Myocyte (in vitro differentiated cells): ENCODE measurements around the gene TOP3A. TPM values are rescaled to one million over a fixed set of nuclear protein-coding genes. Genes with fewer than 3 reads are reported as not detected.
"Not testable (repeated sequence)": the region's sequence is repeated elsewhere in the genome, so short reads cannot be mapped to it uniquely, and the experiment has no call there.

ENCODE experiments used
- DNase-seq: peaks from one replicate; pipeline ENCODE4 v3.0.0-alpha.2; 2012; ENCODE audit warnings: low read depth
- total RNA-seq: library from RNA; depleted of rRNA; stranded (reverse); fragments of >200 nt; gene quantifications from 2 replicates; pipeline ENCODE4 v1.2.3, GENCODE V29; 2014

Gene TOP3A
- total RNA-seq, 1 donor from 2014 or later, result 35.8 TPM

- DNase-seq, result no peak
Observed at GRCh38 chr17:18324140-18325050, 9.6 kb upstream of the TOP3A start.

GRCh38 chr17:18323507-18324139 is 8.8 kb upstream of the TOP3A start:
- no peak for DNase-seq

DNA sequence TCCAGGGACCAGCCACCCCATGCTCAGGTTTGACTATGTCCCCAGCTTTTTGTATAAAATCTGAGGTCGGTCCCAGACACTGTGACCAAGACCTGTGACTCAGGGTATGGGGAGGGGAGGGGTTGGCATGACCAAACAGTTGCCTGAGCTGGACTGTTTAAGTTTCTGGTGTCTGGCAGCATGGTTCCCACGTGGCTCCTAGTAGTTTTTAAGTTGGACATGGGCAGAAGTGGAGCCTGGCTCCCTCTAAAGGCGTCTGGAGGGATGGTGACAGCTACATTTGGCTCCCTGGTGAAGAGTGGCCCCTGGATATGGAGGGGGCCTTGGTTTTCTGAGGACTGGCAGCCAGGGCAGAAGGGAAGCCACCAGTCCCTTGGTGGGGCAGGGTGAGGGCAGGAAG is 8.2 kb upstream of the TOP3A start:
- no peak for DNase-seq

- DNase-seq, result no peak
Observed at GRCh38 chr17:18322522-18322921, 7.7 kb upstream of the TOP3A start.

- DNase-seq, result no peak
Observed at GRCh38 chr17:18321309-18321708, 6.5 kb upstream of the TOP3A start.

DNA sequence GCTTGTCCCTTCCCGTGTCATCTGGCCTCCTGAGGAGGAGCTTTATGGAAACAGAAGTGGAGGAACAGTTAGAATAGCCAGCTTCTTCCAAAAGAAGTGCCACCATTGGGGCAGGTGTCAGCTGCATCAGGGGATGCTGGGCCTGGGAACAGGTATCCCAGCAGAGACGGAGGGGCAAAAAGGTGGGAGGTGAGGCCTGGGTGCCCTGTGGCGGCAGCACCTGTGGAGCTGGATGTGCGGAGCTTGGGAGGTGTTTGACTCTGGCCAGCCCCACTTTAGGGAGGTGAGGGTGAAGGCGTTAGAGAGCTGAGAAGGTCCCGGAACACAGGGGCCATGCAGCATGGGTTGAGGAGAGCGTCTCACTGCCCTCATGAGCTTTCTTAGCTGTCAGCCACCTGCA is 5.5 kb upstream of the TOP3A start:
- DNase-seq, result no peak

DNA sequence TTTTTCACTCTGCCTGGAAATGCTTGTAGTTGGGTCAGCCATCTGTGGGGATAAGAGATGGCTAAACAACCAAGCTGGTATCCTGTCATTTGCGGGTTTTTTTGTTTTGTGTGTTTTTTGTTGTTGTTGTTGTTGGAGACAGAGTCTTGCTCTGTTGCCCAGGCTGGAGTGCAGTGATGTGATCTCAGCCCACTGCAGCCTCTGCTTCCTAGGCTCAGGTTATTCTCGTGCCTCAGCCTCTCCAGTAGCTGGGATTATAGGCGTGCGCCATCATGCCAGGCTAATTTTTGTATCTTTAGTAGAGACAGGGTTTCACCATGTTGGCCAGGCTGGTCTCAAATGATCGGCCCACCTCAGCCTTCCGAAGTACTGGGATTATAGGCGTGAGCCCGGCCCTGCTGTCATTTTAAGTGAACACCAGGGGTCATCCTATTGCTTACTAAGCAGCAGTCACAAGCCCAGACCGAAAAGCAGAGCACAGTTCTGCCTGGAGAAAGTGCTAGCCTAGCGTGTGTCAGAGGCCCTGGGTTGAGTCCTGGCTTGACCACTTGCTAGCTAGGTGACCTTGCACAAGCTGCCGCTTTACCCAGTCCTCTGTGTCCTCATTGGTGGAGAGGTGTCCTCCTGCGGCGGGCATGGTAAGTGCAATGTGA is 4.9 kb upstream of the TOP3A start:
- DNase-seq, result peak; percentile 25

- DNase-seq, result no peak
Observed at GRCh38 chr17:18318771-18319450, 4.1 kb upstream of the TOP3A start.

DNA sequence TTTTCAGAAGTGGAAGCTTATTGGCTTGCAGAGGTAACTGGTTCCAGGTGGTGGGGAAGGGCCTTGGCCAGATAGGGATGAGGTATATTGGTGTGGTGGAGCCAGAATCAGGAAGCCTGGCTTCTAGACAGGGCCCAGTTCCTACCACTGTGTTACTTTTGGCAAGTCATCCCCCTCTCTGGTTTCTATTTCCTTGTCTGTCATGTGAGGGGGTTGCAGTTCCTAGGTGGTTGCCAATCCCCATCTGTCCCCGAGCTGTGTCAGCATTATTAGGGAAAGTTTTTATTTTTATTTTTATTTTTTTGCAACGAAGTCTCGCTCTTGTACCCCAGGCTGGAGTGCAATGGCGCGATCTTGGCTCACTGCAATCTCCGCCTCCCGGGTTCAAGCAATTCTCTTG is 3.3 kb upstream of the TOP3A start:
- no peak for DNase-seq

DNA sequence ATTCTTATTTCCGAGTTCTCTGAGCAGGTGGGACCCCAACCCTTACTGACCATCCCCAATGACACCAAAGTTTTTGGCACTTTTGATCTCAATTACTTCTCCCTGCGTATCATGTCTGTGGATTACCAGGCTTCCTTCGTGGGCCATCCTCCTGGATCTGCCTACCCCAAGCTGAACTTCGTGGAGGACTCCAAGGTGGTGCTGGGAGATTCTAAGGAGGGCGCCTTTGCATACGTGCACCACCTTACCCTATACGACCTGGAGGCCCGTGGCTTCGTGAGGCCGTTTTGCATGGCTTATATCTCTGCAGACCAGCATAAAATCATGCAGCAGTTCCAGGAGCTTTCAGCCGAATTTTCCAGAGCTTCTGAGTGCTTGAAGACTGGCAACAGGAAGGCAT is 1.2 kb upstream of the TOP3A start:
- no peak for DNase-seq

GRCh38 chr17:18315562-18315922 is 748 bp upstream of the TOP3A start:
- DNase-seq, result no peak

GRCh38 chr17:18314059-18314730 is 599 bp downstream of the TOP3A start:
- DNase-seq, result peak; percentile 24

- DNase-seq, result no peak
Observed at GRCh38 chr17:18309202-18309601, 5.6 kb downstream of the TOP3A start.

- not testable (repeated sequence) for DNase-seq
Observed at GRCh38 chr17:18303206-18303605, 11.6 kb downstream of the TOP3A start.

DNA sequence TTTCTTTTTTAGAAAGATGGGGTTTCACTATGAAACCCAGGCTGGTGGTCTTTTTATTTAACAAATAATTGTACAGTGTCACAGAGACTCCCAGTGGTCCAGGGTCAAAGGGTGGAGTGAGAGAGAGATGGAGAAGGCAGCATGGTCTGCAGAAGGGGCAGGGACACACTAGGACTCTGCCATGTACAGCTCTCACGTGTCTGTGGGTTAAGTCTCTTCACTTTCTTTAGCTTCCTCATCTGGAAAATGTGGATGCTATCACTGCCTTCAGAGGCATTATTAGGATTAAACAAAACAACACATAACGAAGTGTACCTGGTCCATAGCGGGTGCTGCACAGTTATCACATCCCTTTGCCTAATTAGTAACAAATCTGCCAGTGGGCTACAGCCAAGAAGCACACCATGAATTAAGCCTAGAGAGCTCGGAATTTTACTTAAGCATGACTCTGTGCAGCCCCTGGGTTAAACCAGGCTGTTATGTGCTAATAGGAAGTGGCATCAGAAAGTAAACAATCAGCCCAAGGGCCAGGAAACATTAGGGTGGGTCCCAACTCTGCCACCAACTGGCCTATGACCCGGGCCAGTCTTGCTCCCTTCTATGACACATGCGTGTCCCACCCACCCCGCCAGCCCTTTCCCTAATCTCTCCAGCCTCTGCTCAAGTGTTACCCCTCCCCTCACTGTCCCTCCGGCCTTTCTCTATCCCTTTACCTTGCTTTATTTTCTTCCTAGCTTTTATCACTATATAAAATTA is 13.9 kb downstream of the TOP3A start:
- DNase-seq, result no peak

DNA sequence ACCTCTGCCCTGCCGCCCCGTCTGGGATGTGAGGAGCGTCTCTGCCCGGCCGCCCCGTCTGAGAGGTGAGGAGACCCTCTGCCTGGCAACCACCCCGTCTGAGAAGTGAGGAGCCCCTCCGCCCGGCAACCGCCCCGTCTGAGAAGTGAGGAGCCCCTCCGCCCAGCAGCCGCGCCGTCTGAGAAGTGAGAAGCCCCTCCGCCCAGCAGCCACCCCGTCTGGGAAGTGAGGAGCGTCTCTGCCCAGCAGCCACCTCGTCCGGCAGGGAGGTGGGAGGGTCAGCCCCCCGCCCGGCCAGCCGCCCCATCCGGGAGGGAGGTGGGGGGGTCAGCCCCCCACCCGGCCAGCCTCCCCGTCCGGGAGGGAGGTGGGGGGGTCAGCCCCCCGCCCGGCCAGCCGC is 16.7 kb downstream of the TOP3A start:
- not testable (repeated sequence) for DNase-seq

DNA sequence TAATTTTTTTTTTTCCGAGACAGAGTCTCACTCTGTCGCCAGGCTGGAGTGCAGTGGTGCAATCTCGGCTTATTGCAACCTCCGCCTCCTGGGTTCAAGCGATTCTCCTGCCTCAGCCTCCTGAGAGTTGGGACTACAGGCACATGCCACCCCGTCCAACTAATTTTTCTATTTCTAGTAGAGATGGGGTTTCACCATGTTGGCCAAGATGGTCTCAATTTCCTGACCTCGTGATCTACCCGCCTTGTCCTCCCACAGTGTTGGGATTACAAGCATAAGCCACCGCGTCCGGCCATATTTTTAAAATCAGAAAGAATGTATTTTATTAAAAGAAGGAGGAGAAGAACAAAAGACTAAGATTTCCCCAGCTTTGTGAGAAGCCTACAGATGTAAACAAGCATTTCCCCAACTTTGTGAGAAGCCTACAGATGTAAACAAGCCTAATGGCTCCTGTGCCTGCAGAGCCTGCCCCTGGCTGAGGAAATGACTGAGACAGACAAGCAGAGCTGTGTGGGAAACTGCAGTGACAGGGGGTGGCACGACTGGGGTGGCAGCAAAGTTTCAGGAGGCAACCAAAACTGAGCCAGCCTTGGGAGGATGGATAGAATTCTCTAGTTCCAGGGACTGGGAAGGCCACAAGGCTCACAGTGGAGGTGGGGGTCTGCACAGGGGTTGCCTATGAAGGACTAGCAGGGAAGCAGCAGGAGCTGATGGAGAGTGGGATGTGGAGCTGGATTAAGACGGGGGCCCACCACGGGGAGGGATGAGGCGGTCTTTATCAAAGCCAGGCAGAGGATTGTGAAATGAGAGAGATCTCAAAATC is 22.9 kb downstream of the TOP3A start:
- DNase-seq, result no peak

- DNase-seq, result no peak
Observed at GRCh38 chr17:18285296-18285695, 29.5 kb downstream of the TOP3A start.

DNA sequence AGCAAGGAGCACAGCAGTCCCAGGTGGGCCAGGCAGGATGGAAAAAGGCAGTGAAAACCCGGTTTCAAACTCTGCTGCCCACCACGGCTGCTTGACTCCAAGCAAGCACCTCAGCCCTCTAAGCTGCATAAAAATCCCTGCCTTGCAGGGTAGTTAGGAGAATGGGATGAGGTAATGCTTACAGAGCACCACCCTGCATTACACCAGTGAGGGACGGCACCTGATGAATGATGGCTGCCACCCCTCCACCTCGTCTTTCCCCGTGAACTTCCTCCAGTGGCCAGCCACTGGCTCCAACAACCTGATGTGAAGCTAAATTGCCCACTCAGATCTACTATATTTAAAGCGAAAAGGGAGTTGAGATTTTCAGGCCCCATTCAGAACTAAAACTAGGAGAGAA is 33.0 kb downstream of the TOP3A start:
- no peak for DNase-seq
